AG04449 (cell line): ENCODE results near the gene DNMT1.

Experiments
- CTCF ChIA-PET: fragments of 350-600 bp; formaldehyde crosslinking; extraction: SDS; loops from one replicate; lab custom pipeline; 2021; ENCODE audit warnings: antibody characterized with exemption; lab: Yijun Ruan, JAX
- POLR2A ChIA-PET: fragments of 400-600, 350-600 bp; formaldehyde crosslinking; extraction: SDS; loops from one replicate; lab custom pipeline; 2020; ENCODE audit warnings: antibody characterized with exemption, inconsistent platforms; lab: Yijun Ruan, JAX
- DNase-seq: peaks from one replicate; pipeline ENCODE4 v3.0.0-alpha.2; 2010; ENCODE audit warnings: low read depth, low spot score
- H3K4me3 ChIP-seq: 2 replicates; pipeline ENCODE4 v1.5.1; 2011; ENCODE audit warnings: low read depth, mild to moderate bottlenecking, control low read depth, low read length
- TF ChIP-seq, protein P1 (sequence below): IDR thresholded peaks from one replicate; pipeline ENCODE4 v1.5.1; 2011; ENCODE audit warnings: mild to moderate bottlenecking, moderate library complexity, low read length, control low read depth, inconsistent platforms; ENCODE audit not compliant: insufficient read depth; ENCODE audit errors: missing control alignments

The DNMT1 gene

DNA sequence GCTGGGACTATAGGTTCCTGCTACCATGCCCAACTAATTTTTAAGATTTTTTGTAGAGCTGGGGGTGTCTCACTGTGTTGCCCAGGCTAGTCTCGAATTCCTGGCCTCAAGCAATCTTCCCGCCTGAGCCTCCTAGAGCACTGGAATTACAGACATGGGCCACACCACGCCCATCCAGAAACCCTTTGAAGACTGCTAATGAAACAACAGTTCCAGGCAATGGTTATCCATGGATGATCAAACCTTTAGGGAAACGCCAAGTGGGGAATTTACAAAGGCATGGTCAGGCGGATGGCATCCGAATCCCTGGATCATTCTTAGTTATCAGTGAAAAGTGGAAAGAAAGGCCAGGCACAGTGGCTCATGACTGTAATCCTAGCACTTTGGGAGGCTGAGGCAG, 16.9 kb upstream of the DNMT1 start:
- no peak for DNase-seq
- CTCF ChIA-PET, result interaction anchor here (1.1 kb wide), 1 partner anchor 17 kb away, joined by 3 read pairs; no protein-coding TSS in a partner anchor
- H3K4me3 ChIP-seq, result no peak overlapping the region
- POLR2A ChIA-PET, result no interaction called here
- TF ChIP-seq, protein P1, sequence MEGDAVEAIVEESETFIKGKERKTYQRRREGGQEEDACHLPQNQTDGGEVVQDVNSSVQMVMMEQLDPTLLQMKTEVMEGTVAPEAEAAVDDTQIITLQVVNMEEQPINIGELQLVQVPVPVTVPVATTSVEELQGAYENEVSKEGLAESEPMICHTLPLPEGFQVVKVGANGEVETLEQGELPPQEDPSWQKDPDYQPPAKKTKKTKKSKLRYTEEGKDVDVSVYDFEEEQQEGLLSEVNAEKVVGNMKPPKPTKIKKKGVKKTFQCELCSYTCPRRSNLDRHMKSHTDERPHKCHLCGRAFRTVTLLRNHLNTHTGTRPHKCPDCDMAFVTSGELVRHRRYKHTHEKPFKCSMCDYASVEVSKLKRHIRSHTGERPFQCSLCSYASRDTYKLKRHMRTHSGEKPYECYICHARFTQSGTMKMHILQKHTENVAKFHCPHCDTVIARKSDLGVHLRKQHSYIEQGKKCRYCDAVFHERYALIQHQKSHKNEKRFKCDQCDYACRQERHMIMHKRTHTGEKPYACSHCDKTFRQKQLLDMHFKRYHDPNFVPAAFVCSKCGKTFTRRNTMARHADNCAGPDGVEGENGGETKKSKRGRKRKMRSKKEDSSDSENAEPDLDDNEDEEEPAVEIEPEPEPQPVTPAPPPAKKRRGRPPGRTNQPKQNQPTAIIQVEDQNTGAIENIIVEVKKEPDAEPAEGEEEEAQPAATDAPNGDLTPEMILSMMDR, result no peak

DNA sequence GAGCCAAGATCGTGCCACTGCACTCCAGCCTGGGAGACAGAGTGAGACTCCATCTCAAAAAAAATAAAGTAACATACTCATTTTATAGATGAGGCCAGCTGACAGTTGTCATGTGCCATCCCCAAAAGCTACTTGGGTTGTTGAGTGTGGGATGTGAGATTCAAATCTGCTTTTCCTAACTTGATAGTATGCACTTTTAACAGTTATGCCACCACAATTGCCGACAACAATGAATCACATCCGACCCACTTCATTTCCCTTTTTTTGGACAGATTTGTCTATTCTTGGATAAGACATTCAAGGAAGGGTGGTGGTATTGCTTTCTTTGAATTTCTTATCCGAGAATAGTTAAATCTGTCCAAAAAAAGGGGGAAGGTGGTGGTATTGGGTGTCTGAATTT, 16.3 kb upstream of the DNMT1 start:
- no peak for DNase-seq
- TF ChIP-seq, protein P1, result no peak
- ChIA-PET CTCF (interaction anchor here (1.1 to 1.5 kb wide), 2 partner anchors 18 to 48 kb away, joined by 3 to 5 read pairs; no protein-coding TSS in a partner anchor), POLR2A (no interaction called here)
- H3K4me3 ChIP-seq, result no peak overlapping the region

DNA sequence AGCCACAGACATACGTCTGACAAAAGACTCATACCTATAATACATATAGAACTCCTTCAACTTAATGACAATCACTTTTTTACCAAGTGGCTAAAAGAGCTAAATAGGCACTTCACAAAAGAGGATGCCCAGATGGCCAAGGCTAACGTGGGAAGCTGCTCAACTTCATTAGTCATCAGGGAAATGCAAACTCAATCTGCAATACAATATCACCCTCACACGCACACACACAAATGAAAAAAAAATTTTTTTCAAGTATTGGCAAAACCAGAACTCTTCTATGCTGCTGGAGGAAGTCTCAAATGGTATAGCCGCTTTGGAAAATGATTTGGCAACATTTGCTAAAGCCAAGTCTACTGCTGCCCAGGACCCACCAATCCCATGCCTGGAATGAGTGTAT, 14.6 kb upstream of the DNMT1 start:
- CTCF ChIA-PET, result interaction anchor here (0.6 to 1.5 kb wide), 5 partner anchors 8 to 279 kb away, joined by 3 to 5 read pairs (median 4); no protein-coding TSS in a partner anchor
- POLR2A ChIA-PET, result no interaction called here
- TF ChIP-seq, protein P1, result no peak
- no peak for DNase-seq
- no peak overlapping the region for H3K4me3 ChIP-seq

DNA sequence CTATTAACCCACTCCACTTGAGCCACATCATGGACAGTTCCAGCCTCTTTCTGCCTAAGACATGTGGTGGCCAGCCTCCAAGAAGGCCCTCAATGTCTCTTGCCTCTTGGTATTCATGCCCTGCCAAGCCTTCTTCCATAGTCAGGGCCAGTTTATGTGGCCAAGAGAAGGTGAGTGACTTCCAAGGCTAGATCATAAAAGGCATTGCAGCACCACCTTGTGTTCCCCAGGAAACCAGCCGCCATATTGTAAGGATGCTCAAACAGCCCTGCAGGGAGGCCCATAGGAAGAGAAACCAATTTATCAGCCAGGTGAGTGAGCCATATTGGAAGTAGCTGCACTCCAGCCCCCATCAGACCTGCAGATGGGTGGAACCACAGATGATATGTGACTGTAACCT, 12.3 kb upstream of the DNMT1 start:
- ChIA-PET CTCF (interaction anchor here (1.0 kb wide), 1 partner anchor 8 kb away, joined by 4 read pairs; no protein-coding TSS in a partner anchor), POLR2A (no interaction called here)

DNA sequence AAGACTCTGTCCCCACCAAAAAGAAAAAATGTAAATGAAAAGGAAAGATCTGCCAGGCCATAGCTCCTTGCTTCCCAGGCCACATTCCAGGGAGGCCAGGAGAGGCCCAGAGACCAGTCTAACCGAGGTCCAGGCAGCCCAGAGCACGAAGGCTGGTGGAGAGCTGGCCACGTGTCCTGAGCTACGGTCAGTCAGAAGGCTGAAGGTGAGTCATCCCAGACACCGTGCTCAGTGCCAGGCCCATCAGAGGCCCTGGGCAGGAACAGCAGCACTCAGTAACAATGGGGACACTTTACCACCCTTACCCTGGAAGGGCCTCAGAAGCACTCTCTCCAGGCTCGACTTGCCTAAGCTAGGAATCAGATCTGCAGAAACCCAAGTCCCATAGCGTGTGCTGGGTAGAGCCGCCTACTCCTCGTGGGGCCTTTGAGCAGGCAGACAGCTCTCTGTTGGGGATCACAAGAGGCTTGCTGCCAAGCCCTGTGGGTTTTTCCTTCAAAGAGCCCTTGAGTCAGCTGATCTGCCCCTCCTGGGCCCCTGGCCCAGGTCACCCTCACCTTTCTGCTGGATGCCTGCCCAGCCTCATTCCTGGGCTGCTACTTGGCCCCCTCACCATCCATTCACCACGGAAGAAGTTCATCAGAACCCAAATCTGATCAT, 11.6 kb upstream of the DNMT1 start:
- H3K4me3 ChIP-seq, result no peak overlapping the region
- TF ChIP-seq, protein P1, result no peak
- no peak for DNase-seq
- ChIA-PET CTCF (interaction anchor here (1.0 to 2.5 kb wide), 2 partner anchors 9 to 44 kb away, joined by 4 to 10 read pairs; no protein-coding TSS in a partner anchor), POLR2A (no interaction called here)

More for the DNA sequence above, 12.3 kb upstream of the DNMT1 start:
- no peak for DNase-seq
- TF ChIP-seq, protein P1, result no peak
- no peak overlapping the region for H3K4me3 ChIP-seq

DNA sequence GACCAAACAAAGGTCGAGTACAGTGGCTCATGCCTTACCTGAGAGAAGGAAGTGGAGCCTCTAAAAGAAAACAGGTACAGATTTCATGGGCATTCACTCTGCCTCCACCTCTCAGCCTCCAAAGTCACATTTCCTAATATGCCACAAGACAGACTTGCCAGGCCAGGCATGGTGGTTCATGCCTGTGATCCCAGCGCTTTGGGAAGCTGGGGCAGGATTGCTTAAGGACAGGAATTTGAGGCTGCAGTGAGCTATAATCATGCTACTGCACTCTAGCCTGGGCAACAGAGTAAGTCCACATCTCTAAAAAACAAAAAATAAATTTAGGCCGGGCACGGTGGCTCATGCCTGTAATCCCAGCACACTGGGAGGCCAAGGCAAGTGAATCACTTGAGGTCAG, 10.9 kb upstream of the DNMT1 start:
- POLR2A ChIA-PET, result no interaction called here
- TF ChIP-seq, protein P1, result no peak
- H3K4me3 ChIP-seq, result no peak overlapping the region
- DNase-seq, result no peak
- CTCF ChIA-PET, result interaction anchor here (2.5 kb wide), 1 partner anchor 45 kb away, joined by 10 read pairs; no protein-coding TSS in a partner anchor
